Smooth muscle cell (in vitro differentiated cells): ENCODE results near the gene SMU1. TPM values are rescaled to one million over a fixed set of nuclear protein-coding genes. Genes with fewer than 3 reads are reported as not detected.
A peak's percentile ranks its signal among the peaks of the same experiment; 100 is the strongest.

Source experiments
- DNase-seq: peaks from one replicate; lab custom pipeline; 2025; ENCODE audit not compliant: unreplicated experiment; lab: John Stamatoyannopoulos, UW
- H2AFZ ChIP-seq: fragments of 200-600 bp; sonication (generic); 2 replicates; pipeline ENCODE4 v1.6.0; 2016; ENCODE audit warnings: antibody characterized with exemption, low read depth, mild to moderate bottlenecking
- H3F3A ChIP-seq: fragments of 200-600 bp; sonication (generic); 2 replicates; pipeline ENCODE4 v1.6.0; 2017; ENCODE audit warnings: antibody characterized with exemption, low read depth
- H3K27ac ChIP-seq: fragments of 200-600 bp; sonication (generic); 2 replicates; pipeline ENCODE4 v1.5.1; 2016; ENCODE audit warnings: low read depth, mild to moderate bottlenecking
- H3K27me3 ChIP-seq: fragments of 200-600 bp; sonication (generic); 2 replicates; pipeline ENCODE4 v1.6.1; 2016; ENCODE audit warnings: low read depth, mild to moderate bottlenecking
- H3K36me3 ChIP-seq: fragments of 200-600 bp; sonication (generic); 2 replicates; pipeline ENCODE4 v1.5.1; 2016; ENCODE audit warnings: low read depth
- H3K4me1 ChIP-seq: fragments of 200-600 bp; sonication (generic); 2 replicates; pipeline ENCODE4 v1.5.1; 2016; ENCODE audit warnings: low read depth
- H3K4me2 ChIP-seq: fragments of 200-600 bp; sonication (generic); 2 replicates; pipeline ENCODE4 v1.6.0; 2016; ENCODE audit warnings: mild to moderate bottlenecking
- H3K4me3 ChIP-seq: fragments of 200-600 bp; sonication (generic); 2 replicates; pipeline ENCODE4 v1.5.1; 2016; ENCODE audit warnings: mild to moderate bottlenecking
- H3K79me2 ChIP-seq: fragments of 200-600 bp; sonication (generic); 2 replicates; pipeline ENCODE4 v1.6.0; 2016; ENCODE audit warnings: low read depth, mild to moderate bottlenecking
- H3K9ac ChIP-seq: fragments of 200-600 bp; sonication (generic); 2 replicates; pipeline ENCODE4 v1.6.0; 2016; ENCODE audit warnings: low read depth
- H3K9me3 ChIP-seq: fragments of 200-600 bp; sonication (generic); replicated peaks from 2 replicates; pipeline ENCODE4 v1.5.1; 2016; ENCODE audit warnings: low read depth
- H4K20me1 ChIP-seq: fragments of 200-600 bp; sonication (generic); 2 replicates; pipeline ENCODE4 v1.6.0; 2016; ENCODE audit warnings: low read depth
- WGBS: methylation state at CpG from one replicate; pipeline ENCODE4 v1.1.7; 2016; ENCODE audit warnings: low lambda C conversion rate; 5-methylcytosine and 5-hydroxymethylcytosine counted together
- polyA plus RNA-seq: library from polyadenylated mRNA; unstranded; fragments of >200 nt; fragmentation: Nextera tagmentation; extraction: Ambion mirVana; gene quantifications from 2 replicates; pipeline ENCODE4 v1.2.1, GENCODE V29; 2016
- total RNA-seq: library from RNA; depleted of rRNA; stranded (reverse); fragments of >200 nt; gene quantifications from 2 replicates; pipeline ENCODE4 v1.2.3, GENCODE V29; 2014
- TF ChIP-seq, protein P1 (sequence below): fragments of 200-600 bp; sonication (generic); IDR thresholded peaks from 2 replicates; pipeline ENCODE4 v1.5.1; 2017; ENCODE audit warnings: borderline replicate concordance, mild to moderate bottlenecking, antibody characterized with exemption; ENCODE audit not compliant: insufficient read depth, poor library complexity, severe bottlenecking

Gene SMU1
- total and polyA plus RNA-seq, 2 experiments from 2014 or later = 15.1 to 17.4 TPM

- Histone ChIP-seq H3F3A (peaks cover 6% of the 10 kb centered on the region), H3K27me3 (no peaks in the 10 kb centered on the region), H4K20me1 (peaks cover 26% of the 10 kb centered on the region), H2AFZ (no peak overlapping the region), H3K79me2 (peaks cover 23% of the 10 kb centered on the region), H3K4me2 (peak overlapping the region; percentile 49), H3K4me3 (no peak overlapping the region), H3K36me3 (peaks cover 10% of the 10 kb centered on the region), H3K4me1 (no peaks in the 10 kb centered on the region), H3K27ac (peak overlapping the region; percentile 74), H3K9ac (no peak overlapping the region), H3K9me3 (no peaks in the 10 kb centered on the region)
- TF ChIP-seq, protein P1, sequence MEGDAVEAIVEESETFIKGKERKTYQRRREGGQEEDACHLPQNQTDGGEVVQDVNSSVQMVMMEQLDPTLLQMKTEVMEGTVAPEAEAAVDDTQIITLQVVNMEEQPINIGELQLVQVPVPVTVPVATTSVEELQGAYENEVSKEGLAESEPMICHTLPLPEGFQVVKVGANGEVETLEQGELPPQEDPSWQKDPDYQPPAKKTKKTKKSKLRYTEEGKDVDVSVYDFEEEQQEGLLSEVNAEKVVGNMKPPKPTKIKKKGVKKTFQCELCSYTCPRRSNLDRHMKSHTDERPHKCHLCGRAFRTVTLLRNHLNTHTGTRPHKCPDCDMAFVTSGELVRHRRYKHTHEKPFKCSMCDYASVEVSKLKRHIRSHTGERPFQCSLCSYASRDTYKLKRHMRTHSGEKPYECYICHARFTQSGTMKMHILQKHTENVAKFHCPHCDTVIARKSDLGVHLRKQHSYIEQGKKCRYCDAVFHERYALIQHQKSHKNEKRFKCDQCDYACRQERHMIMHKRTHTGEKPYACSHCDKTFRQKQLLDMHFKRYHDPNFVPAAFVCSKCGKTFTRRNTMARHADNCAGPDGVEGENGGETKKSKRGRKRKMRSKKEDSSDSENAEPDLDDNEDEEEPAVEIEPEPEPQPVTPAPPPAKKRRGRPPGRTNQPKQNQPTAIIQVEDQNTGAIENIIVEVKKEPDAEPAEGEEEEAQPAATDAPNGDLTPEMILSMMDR = no peak
- WGBS = 23% methylated on average over 1 of the region's 1 CpG
- DNase-seq = no peak
These were observed 40.8 kb upstream of the SMU1 start for GRCh38 chr9:33117306-33117705.

DNA sequence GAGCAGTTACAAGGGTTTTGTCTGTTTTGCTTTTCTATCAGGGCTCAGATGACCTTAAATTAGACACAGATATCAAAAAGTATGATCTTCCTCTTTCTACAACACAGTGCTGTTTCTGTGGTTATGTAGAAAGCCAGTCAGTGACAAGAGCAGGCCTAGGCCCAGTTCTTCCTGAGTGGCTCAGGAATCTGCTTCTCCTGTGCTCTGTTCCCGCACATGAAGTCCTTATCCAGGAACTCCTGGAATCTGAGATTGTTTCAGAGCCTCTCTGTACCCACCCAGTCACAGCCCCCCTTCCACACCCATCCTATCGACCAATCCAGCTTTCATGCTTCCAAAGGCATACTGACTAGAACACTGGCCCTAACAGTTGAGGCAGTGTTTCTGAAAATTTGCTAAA is 40.4 kb upstream of the SMU1 start:
- H2AFZ ChIP-seq = no peak overlapping the region
- H3K27ac ChIP-seq = peak overlapping the region; percentile 74
- DNase-seq = no peak
- H3K4me1 ChIP-seq = no peaks in the 10 kb centered on the region
- H4K20me1 ChIP-seq = peaks cover 23% of the 10 kb centered on the region
- H3K4me3 ChIP-seq = no peak overlapping the region
- H3K9ac ChIP-seq = peak overlapping the region; percentile 34
- H3K4me2 ChIP-seq = peak overlapping the region; percentile 49
- H3K9me3 ChIP-seq = no peaks in the 10 kb centered on the region
- TF ChIP-seq, protein P1 = no peak
- WGBS = 53% methylated on average over 2 of the region's 2 CpGs
- H3K27me3 ChIP-seq = no peaks in the 10 kb centered on the region
- H3F3A ChIP-seq = peaks cover 6% of the 10 kb centered on the region
- peaks cover 10% of the 10 kb centered on the region for H3K36me3 ChIP-seq
- peaks cover 20% of the 10 kb centered on the region for H3K79me2 ChIP-seq

GRCh38 chr9:33114746-33115145 is 38.3 kb upstream of the SMU1 start:
- Histone ChIP-seq H3K4me3 (no peak overlapping the region), H3F3A (peaks cover 6% of the 10 kb centered on the region), H3K27ac (no peak overlapping the region), H3K9me3 (no peaks in the 10 kb centered on the region), H2AFZ (no peak overlapping the region), H4K20me1 (peaks cover 7% of the 10 kb centered on the region), H3K36me3 (peaks cover 8% of the 10 kb centered on the region), H3K9ac (no peak overlapping the region), H3K4me2 (no peak overlapping the region), H3K4me1 (no peaks in the 10 kb centered on the region), H3K79me2 (peaks cover 6% of the 10 kb centered on the region), H3K27me3 (no peaks in the 10 kb centered on the region)
- DNase-seq = no peak
- 97% methylated on average over 3 of the region's 3 CpGs for WGBS
- TF ChIP-seq, protein P1 = no peak

- Histone ChIP-seq H3K9me3 (no peaks in the 10 kb centered on the region), H3K4me1 (no peaks in the 10 kb centered on the region), H4K20me1 (peaks cover 2% of the 10 kb centered on the region), H3K79me2 (peaks cover 6% of the 10 kb centered on the region), H3F3A (peaks cover 6% of the 10 kb centered on the region), H3K9ac (no peak overlapping the region), H3K27ac (no peak overlapping the region), H2AFZ (no peak overlapping the region), H3K27me3 (no peaks in the 10 kb centered on the region), H3K36me3 (peaks cover 8% of the 10 kb centered on the region), H3K4me3 (no peak overlapping the region), H3K4me2 (no peak overlapping the region)
- no peak for DNase-seq
- TF ChIP-seq, protein P1 = no peak
- 93% methylated on average over 11 of the region's 11 CpGs for WGBS
These were observed 37.5 kb upstream of the SMU1 start for GRCh38 chr9:33113799-33114547.
